SK-N-SH (cell line): ENCODE measurements around the gene BAZ1A. TPM values are rescaled to one million over a fixed set of nuclear protein-coding genes. Genes with fewer than 3 reads are reported as not detected.
A peak's percentile ranks its signal among the peaks of the same experiment; 100 is the strongest.

Experiments
- CTCF ChIA-PET: fragments of 300-600, 350-600 bp; formaldehyde crosslinking; extraction: SDS; loops from one replicate; lab custom pipeline; 2021; lab: Yijun Ruan, JAX
- POLR2A ChIA-PET: fragments of 350-600 bp; sonication (Branson Sonifier 250); formaldehyde crosslinking; extraction: SDS; loops from one replicate; lab custom pipeline; 2020; ENCODE audit warnings: antibody characterized with exemption, inconsistent platforms; lab: Yijun Ruan, JAX
- DNase-seq: peaks from one replicate; pipeline ENCODE4 v3.0.0; 2012
- H2AFZ ChIP-seq: fragments of 200-600 bp; sonication (generic); 2 replicates; pipeline ENCODE4 v1.8.1; 2016; ENCODE audit warnings: antibody characterized with exemption, mild to moderate bottlenecking, low read depth
- H3F3A ChIP-seq: fragments of 200-600 bp; sonication (generic); replicated peaks from 2 replicates; pipeline ENCODE3; 2016; ENCODE audit warnings: antibody characterized with exemption, mild to moderate bottlenecking; ENCODE audit not compliant: insufficient read depth
- H3K27ac ChIP-seq, 2 experiments: fragments of 200-500 bp in 1 of 2; fragments of 200-600 bp in 1 of 2; sonication (Bioruptor generic) in 1 of 2; sonication (generic), shearing (Covaris generic) in 1 of 2; 2 replicates each; pipeline versions ENCODE4 v1.5.1 to v1.6.1; 2014 to 2016; ENCODE audit warnings: low read depth in 2 of 2, inconsistent platforms in 1 of 2, low read length in 1 of 2, mild to moderate bottlenecking in 1 of 2, mixed read lengths in 1 of 2
- H3K27me3 ChIP-seq: fragments of 200-600 bp; sonication (generic), shearing (Covaris generic); 2 replicates; pipeline ENCODE4 v1.6.1; 2016; ENCODE audit warnings: mixed run types; ENCODE audit not compliant: insufficient read depth
- H3K36me3 ChIP-seq, 2 experiments: fragments of 200-500 bp in 1 of 2; fragments of 200-600 bp in 1 of 2; sonication (Bioruptor generic) in 1 of 2; sonication (generic) in 1 of 2; replicated peaks in 1 of 2; 2 replicates each; pipeline versions ENCODE3 to v1.5.1; 2014 to 2016; ENCODE audit warnings: low read length in 1 of 2, mild to moderate bottlenecking in 1 of 2; ENCODE audit not compliant: insufficient read depth in 2 of 2, control insufficient read depth in 1 of 2
- H3K4me1 ChIP-seq, 2 experiments: fragments of 200-500 bp in 1 of 2; fragments of 200-600 bp in 1 of 2; sonication (Bioruptor generic) in 1 of 2; sonication (generic), shearing (Covaris generic) in 1 of 2; 2 replicates each; pipeline versions ENCODE4 v1.5.1 to v1.6.1; 2014 to 2016; ENCODE audit warnings: low read depth in 1 of 2, low read length in 1 of 2, mixed run types in 1 of 2; ENCODE audit not compliant: insufficient read depth in 2 of 2, control insufficient read depth in 1 of 2
- H3K4me2 ChIP-seq: fragments of 200-600 bp; sonication (generic), shearing (Covaris generic); 2 replicates; pipeline ENCODE4 v1.6.1; 2017; ENCODE audit warnings: mixed run types
- H3K4me3 ChIP-seq, 2 experiments: fragments of 200-500 bp in 1 of 2; fragments of 200-600 bp in 1 of 2; sonication (Bioruptor generic) in 1 of 2; sonication (generic), shearing (Covaris generic) in 1 of 2; 2 replicates each; pipeline versions ENCODE4 v1.5.1 to v1.8.1; 2014 to 2016; ENCODE audit warnings: low read depth in 2 of 2, inconsistent platforms in 1 of 2, low read length in 1 of 2, mild to moderate bottlenecking in 1 of 2, mixed read lengths in 1 of 2, moderate library complexity in 1 of 2
- H3K79me2 ChIP-seq: fragments of 200-600 bp; sonication (generic); 2 replicates; pipeline ENCODE4 v1.8.1; 2017; ENCODE audit warnings: mild to moderate bottlenecking; ENCODE audit not compliant: insufficient read depth
- H3K9ac ChIP-seq: fragments of 200-600 bp; sonication (generic); 2 replicates; pipeline ENCODE4 v1.6.1; 2017; ENCODE audit warnings: mixed run types
- H3K9me2 ChIP-seq: fragments of 200-600 bp; sonication (generic); 2 replicates; pipeline ENCODE4 v1.6.1; 2017; ENCODE audit warnings: mixed run types
- H3K9me3 ChIP-seq: fragments of 200-600 bp; sonication (generic); 2 replicates; pipeline ENCODE4 v1.6.1; 2017; ENCODE audit warnings: mixed run types, mild to moderate bottlenecking, moderate library complexity
- H4K20me1 ChIP-seq: fragments of 200-600 bp; sonication (generic); 2 replicates; pipeline ENCODE4 v1.6.1; 2017; ENCODE audit warnings: mild to moderate bottlenecking, mixed run types; ENCODE audit not compliant: insufficient read depth
- GABPA ChIP-seq: IDR thresholded peaks from 2 replicates; pipeline ENCODE4 v1.4.0; 2012; ENCODE audit warnings: low read depth, mild to moderate bottlenecking
- MEF2A ChIP-seq: IDR thresholded peaks from 2 replicates; pipeline ENCODE4 v1.4.0; 2012; ENCODE audit warnings: low read depth, borderline replicate concordance
- NFIC ChIP-seq: IDR thresholded peaks from 2 replicates; pipeline ENCODE4 v1.4.0; 2012; ENCODE audit warnings: borderline replicate concordance
- POLR2AphosphoS5 ChIP-seq: IDR thresholded peaks from 2 replicates; pipeline ENCODE4 v1.6.1; 2012; ENCODE audit warnings: low read depth, low read length
- REST ChIP-seq: IDR thresholded peaks from 2 replicates; pipeline ENCODE4 v1.6.1; 2012; ENCODE audit warnings: mild to moderate bottlenecking, low read depth, low read length, moderate library complexity
- SMC3 ChIP-seq: IDR thresholded peaks from 2 replicates; pipeline ENCODE4 v1.6.1; 2012; ENCODE audit warnings: low read depth, low read length, improper control_type of control experiment
- TAF1 ChIP-seq: IDR thresholded peaks from 2 replicates; pipeline ENCODE4 v1.6.1; 2012; ENCODE audit warnings: low read depth, mild to moderate bottlenecking, low read length, moderate library complexity, borderline replicate concordance
- TCF12 ChIP-seq: IDR thresholded peaks from 2 replicates; pipeline ENCODE4 v1.4.0; 2012
- TEAD4 ChIP-seq: IDR thresholded peaks from 2 replicates; pipeline ENCODE4 v1.4.0; 2012; ENCODE audit warnings: mild to moderate bottlenecking, borderline replicate concordance; ENCODE audit not compliant: insufficient read depth
- ZBTB33 ChIP-seq: IDR thresholded peaks from 2 replicates; pipeline ENCODE4 v1.4.0; 2012; ENCODE audit warnings: low read depth, borderline replicate concordance
- WGBS: methylation state at CpG from one replicate; pipeline ENCODE4 v1.1.6; 2017; ENCODE audit warnings: low lambda C conversion rate; 5-methylcytosine and 5-hydroxymethylcytosine counted together
- polyA plus RNA-seq, 3 experiments: library from polyadenylated mRNA; depleted of rRNA; stranded (reverse); fragments of >200 nt; gene quantifications; 2 replicates each; pipeline ENCODE4 v1.2.3, GENCODE V29; 2012

The BAZ1A gene
- polyA plus RNA-seq, 1 of the 3 experiments (the other 2 are of a cell fraction) = 17.4 TPM

- TF ChIP-seq ZBTB33 = no peak
- TF ChIP-seq POLR2AphosphoS5 = no peak
- no peak for TF ChIP-seq TAF1
- TF ChIP-seq SMC3 = no peak
- no peak for TF ChIP-seq REST
- TF ChIP-seq TEAD4 = no peak
- no peak for TF ChIP-seq NFIC
- no peak for TF ChIP-seq GABPA
- TF ChIP-seq, all 33 proteins: peak for 0
Observed at GRCh38 chr14:34770901-34771300, 104.3 kb downstream of the BAZ1A start (continued).

- no peak overlapping the region; the same call in 1 of the 2 replicates for H3K4me2 ChIP-seq
- WGBS = 73% methylated on average over 2 of the region's 2 CpGs
- no peak for DNase-seq
- H2AFZ ChIP-seq = no peak overlapping the region
- POLR2A ChIA-PET = no interaction called here
- no peaks in the 10 kb centered on the region for H3K9me3 ChIP-seq
- H3K4me3 ChIP-seq = no peak overlapping the region
- H3K36me3 ChIP-seq = peaks cover 48 to 72% of the 10 kb centered on the region in 2 experiments
- H3K27me3 ChIP-seq = no peaks in the 10 kb centered on the region
- TF ChIP-seq MEF2A (no peak), TCF12 (peak; percentile 58)
- TF ChIP-seq, all 33 proteins: peak for 1
- H3K27ac ChIP-seq = peak overlapping the region; percentile 48 to 53
- CTCF ChIA-PET = interaction anchor here (1.1 to 2.5 kb wide), 3 partner anchors 44 to 55 kb away, joined by 3 to 10 read pairs (median 3); no protein-coding TSS in a partner anchor
- no peaks in the 10 kb centered on the region for H3K9me2 ChIP-seq
- peaks cover 0 to 8% of the 10 kb centered on the region in 2 experiments; a peak in 2 of 4 replicates for H3K4me1 ChIP-seq
- no peaks in the 10 kb centered on the region for H3K79me2 ChIP-seq
- peaks cover 14% of the 10 kb centered on the region for H3F3A ChIP-seq
- no peak overlapping the region for H3K9ac ChIP-seq
- H4K20me1 ChIP-seq = no peaks in the 10 kb centered on the region
Observed at GRCh38 chr14:34766606-34767005, 108.6 kb downstream of the BAZ1A start.
